ENCODE measurements around the gene MANBA.

Gene MANBA

GRCh38 chr4:102592256-102592655, 168.5 kb downstream of the MANBA start:
- Histone ChIP-seq H3K4me1 (ENCODE audit: control insufficient read depth, insufficient read depth, low read length) (no peaks in the 10 kb centered on the region), H3K4me3 (ENCODE audit: low read depth, low read length) (no peak overlapping the region), H3K36me3 (ENCODE audit: control insufficient read depth, insufficient read depth, low read length) (peaks cover under 1% of the 10 kb centered on the region; the same call in 1 of the 2 replicates), H3K27me3 (ENCODE audit: control insufficient read depth, insufficient read depth, low read length) (no peaks in the 10 kb centered on the region), H3K9ac (ENCODE audit: low read length) (no peak overlapping the region), H3K27ac (ENCODE audit: low read depth, low read length) (no peak overlapping the region), H3K9me3 (ENCODE audit: control insufficient read depth, insufficient read depth, low read depth, low read length) (peaks cover 8% of the 10 kb centered on the region; the same call in 1 of the 2 replicates)

GRCh38 chr4:102589743-102590142, 171.0 kb downstream of the MANBA start:
- no peak overlapping the region for H3K4me3 ChIP-seq (ENCODE audit: low read depth, low read length)
- peaks cover 8% of the 10 kb centered on the region; the same call in 1 of the 2 replicates for H3K9me3 ChIP-seq (ENCODE audit: control insufficient read depth, insufficient read depth, low read depth, low read length)
- no peaks in the 10 kb centered on the region for H3K27me3 ChIP-seq (ENCODE audit: control insufficient read depth, insufficient read depth, low read length)
- H3K4me1 ChIP-seq (ENCODE audit: control insufficient read depth, insufficient read depth, low read length), result no peaks in the 10 kb centered on the region
- no peak overlapping the region for H3K9ac ChIP-seq (ENCODE audit: low read length)
- H3K27ac ChIP-seq (ENCODE audit: low read depth, low read length), result no peak overlapping the region
- no peaks in the 10 kb centered on the region for H3K36me3 ChIP-seq (ENCODE audit: control insufficient read depth, insufficient read depth, low read length)

GRCh38 chr4:102586644-102587021, 174.1 kb downstream of the MANBA start:
- Histone ChIP-seq H3K4me1 (ENCODE audit: control insufficient read depth, insufficient read depth, low read length) (no peaks in the 10 kb centered on the region), H3K27ac (ENCODE audit: low read depth, low read length) (no peak overlapping the region), H3K4me3 (ENCODE audit: low read depth, low read length) (no peak overlapping the region), H3K36me3 (ENCODE audit: control insufficient read depth, insufficient read depth, low read length) (no peaks in the 10 kb centered on the region), H3K27me3 (ENCODE audit: control insufficient read depth, insufficient read depth, low read length) (no peaks in the 10 kb centered on the region), H3K9ac (ENCODE audit: low read length) (no peak overlapping the region), H3K9me3 (ENCODE audit: control insufficient read depth, insufficient read depth, low read depth, low read length) (peaks cover 7% of the 10 kb centered on the region; the same call in 1 of the 2 replicates)

GRCh38 chr4:102586002-102586643, 174.6 kb downstream of the MANBA start:
- Histone ChIP-seq H3K36me3 (ENCODE audit: control insufficient read depth, insufficient read depth, low read length) (no peaks in the 10 kb centered on the region), H3K27ac (ENCODE audit: low read depth, low read length) (no peak overlapping the region), H3K4me3 (ENCODE audit: low read depth, low read length) (no peak overlapping the region), H3K27me3 (ENCODE audit: control insufficient read depth, insufficient read depth, low read length) (no peaks in the 10 kb centered on the region), H3K4me1 (ENCODE audit: control insufficient read depth, insufficient read depth, low read length) (no peaks in the 10 kb centered on the region), H3K9ac (ENCODE audit: low read length) (no peak overlapping the region), H3K9me3 (ENCODE audit: control insufficient read depth, insufficient read depth, low read depth, low read length) (0 out of 2 replicates have a peak, but pooled peaks cover 2% of the 10 kb centered on the region)

- no peak overlapping the region for H3K4me3 ChIP-seq (ENCODE audit: low read depth, low read length)
- H3K4me1 ChIP-seq (ENCODE audit: control insufficient read depth, insufficient read depth, low read length), result no peaks in the 10 kb centered on the region
- H3K9ac ChIP-seq (ENCODE audit: low read length), result no peak overlapping the region
- H3K27me3 ChIP-seq (ENCODE audit: control insufficient read depth, insufficient read depth, low read length), result no peaks in the 10 kb centered on the region
- no peak overlapping the region for H3K27ac ChIP-seq (ENCODE audit: low read depth, low read length)
- no peaks in the 10 kb centered on the region for H3K36me3 ChIP-seq (ENCODE audit: control insufficient read depth, insufficient read depth, low read length)
- no peaks in the 10 kb centered on the region for H3K9me3 ChIP-seq (ENCODE audit: control insufficient read depth, insufficient read depth, low read depth, low read length)
Observed at GRCh38 chr4:102585329-102585728, 175.4 kb downstream of the MANBA start.

- Histone ChIP-seq H3K4me3 (ENCODE audit: low read depth, low read length) (no peak overlapping the region), H3K27me3 (ENCODE audit: control insufficient read depth, insufficient read depth, low read length) (no peaks in the 10 kb centered on the region), H3K9ac (ENCODE audit: low read length) (no peak overlapping the region), H3K27ac (ENCODE audit: low read depth, low read length) (no peak overlapping the region), H3K36me3 (ENCODE audit: control insufficient read depth, insufficient read depth, low read length) (no peaks in the 10 kb centered on the region), H3K4me1 (ENCODE audit: control insufficient read depth, insufficient read depth, low read length) (no peaks in the 10 kb centered on the region), H3K9me3 (ENCODE audit: control insufficient read depth, insufficient read depth, low read depth, low read length) (no peaks in the 10 kb centered on the region)
Observed at GRCh38 chr4:102584091-102584490, 176.7 kb downstream of the MANBA start.

Data from HUES6 (cell line).